PC-9 (cell line): ENCODE results near the gene USH2A.

Experiments
- CTCF ChIP-seq: fragments of 200-600 bp; sonication (generic); conservative IDR thresholded peaks from 2 replicates; pipeline ENCODE4 v1.6.1; 2017; ENCODE audit warnings: mixed run types, antibody characterized with exemption, mild to moderate bottlenecking, moderate library complexity
- EZH2 ChIP-seq: fragments of 200-600 bp; sonication (generic); IDR thresholded peaks from 2 replicates; pipeline ENCODE4 v1.8.0; 2017; ENCODE audit warnings: antibody characterized with exemption, low read depth

- TF ChIP-seq CTCF, result no peak
- no peak for TF ChIP-seq EZH2
These were observed 705.4 kb downstream of the USH2A start for GRCh38 chr1:215717677-215718426.
